Measurements from ENCODE around the gene NOS1AP.

NOS1AP gene

DNA sequence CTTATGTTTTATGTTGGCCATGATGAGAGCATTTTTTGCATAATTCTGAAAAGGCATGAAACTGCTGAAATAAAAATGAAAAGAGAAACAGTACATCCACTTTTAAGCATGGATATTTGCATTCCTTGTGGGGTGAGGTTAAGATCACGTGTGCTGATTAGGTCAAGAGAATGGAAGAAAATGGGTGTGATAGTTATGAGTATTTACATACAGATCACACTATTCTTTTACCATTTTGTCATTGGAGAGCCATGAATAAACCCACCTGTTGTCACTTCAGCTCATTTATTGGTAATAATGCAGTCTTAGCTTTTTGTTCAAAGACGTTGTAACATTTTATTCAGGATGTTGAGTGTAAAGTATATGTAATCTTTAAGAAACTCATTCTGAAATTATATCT lies 153.2 kb downstream of the NOS1AP start:
- H3K4me3 ChIP-seq (ENCODE audit: low read length) = no peak overlapping the region
- H3K9ac ChIP-seq (ENCODE audit: low read depth, low read length) = no peak overlapping the region
- no peaks in the 10 kb centered on the region for H3K9me3 ChIP-seq (ENCODE audit: insufficient read depth, low read depth, low read length)
- H3K27me3 ChIP-seq (ENCODE audit: insufficient read depth, low read length) = no peaks in the 10 kb centered on the region
- 60% methylated on average over 1 of the region's 2 CpGs for WGBS
- H3K27ac ChIP-seq (ENCODE audit: low read depth, low read length) = no peak overlapping the region
- peaks cover 79% of the 10 kb centered on the region for H3K4me1 ChIP-seq (ENCODE audit: insufficient read depth, low read length)
- H3K36me3 ChIP-seq (ENCODE audit: insufficient read depth, low read length) = no peaks in the 10 kb centered on the region

DNA sequence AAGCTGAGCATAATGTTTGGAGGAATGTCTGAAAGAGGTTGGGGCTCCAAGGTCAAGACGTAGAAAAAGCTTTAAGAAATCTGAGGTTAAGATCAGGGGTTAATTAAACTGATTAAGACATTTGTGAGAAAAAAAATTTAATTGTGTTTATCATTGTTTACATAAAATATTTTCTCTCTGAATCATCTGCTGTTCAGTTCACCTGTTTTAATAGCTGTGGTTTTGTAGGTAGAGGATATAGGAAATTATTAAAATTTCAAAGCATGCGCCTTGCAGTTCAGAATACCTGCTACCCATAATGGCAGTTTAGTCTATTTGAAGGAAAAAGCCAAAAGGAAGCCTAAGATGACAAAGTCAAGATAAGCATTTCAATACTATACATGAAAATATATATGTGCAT lies 154.0 kb downstream of the NOS1AP start:
- H3K27ac ChIP-seq (ENCODE audit: low read depth, low read length) = no peak overlapping the region
- H3K4me3 ChIP-seq (ENCODE audit: low read length) = no peak overlapping the region
- no peaks in the 10 kb centered on the region for H3K9me3 ChIP-seq (ENCODE audit: insufficient read depth, low read depth, low read length)
- H3K36me3 ChIP-seq (ENCODE audit: insufficient read depth, low read length) = no peaks in the 10 kb centered on the region
- 56% methylated on average over 2 of the region's 2 CpGs for WGBS
- H3K4me1 ChIP-seq (ENCODE audit: insufficient read depth, low read length) = peaks cover 76% of the 10 kb centered on the region
- H3K27me3 ChIP-seq (ENCODE audit: insufficient read depth, low read length) = no peaks in the 10 kb centered on the region
- no peak overlapping the region for H3K9ac ChIP-seq (ENCODE audit: low read depth, low read length)

DNA sequence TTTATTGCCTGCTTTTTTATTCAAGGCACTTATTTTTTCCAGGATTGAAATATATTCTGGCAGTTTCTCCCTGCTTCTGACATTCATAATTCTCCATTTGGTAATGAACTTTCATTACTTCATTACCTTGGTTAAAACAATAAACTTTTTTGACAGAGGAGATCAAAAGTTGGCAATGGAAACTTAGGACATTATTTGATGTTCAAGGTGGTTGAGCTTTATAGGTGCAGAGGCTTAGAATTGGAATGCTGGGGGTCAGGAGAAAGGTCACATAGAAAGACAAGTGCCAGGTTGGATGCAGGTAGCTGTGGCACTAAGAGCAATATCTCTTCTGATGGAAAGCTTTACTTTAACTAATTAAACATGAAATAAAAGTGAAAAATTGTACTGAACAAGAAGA lies 154.8 kb downstream of the NOS1AP start:
- Histone ChIP-seq H3K27ac (ENCODE audit: low read depth, low read length) (no peak overlapping the region), H3K9ac (ENCODE audit: low read depth, low read length) (no peak overlapping the region), H3K4me3 (ENCODE audit: low read length) (no peak overlapping the region), H3K36me3 (ENCODE audit: insufficient read depth, low read length) (no peaks in the 10 kb centered on the region), H3K4me1 (ENCODE audit: insufficient read depth, low read length) (peaks cover 68% of the 10 kb centered on the region), H3K27me3 (ENCODE audit: insufficient read depth, low read length) (no peaks in the 10 kb centered on the region), H3K9me3 (ENCODE audit: insufficient read depth, low read depth, low read length) (no peaks in the 10 kb centered on the region)

DNA sequence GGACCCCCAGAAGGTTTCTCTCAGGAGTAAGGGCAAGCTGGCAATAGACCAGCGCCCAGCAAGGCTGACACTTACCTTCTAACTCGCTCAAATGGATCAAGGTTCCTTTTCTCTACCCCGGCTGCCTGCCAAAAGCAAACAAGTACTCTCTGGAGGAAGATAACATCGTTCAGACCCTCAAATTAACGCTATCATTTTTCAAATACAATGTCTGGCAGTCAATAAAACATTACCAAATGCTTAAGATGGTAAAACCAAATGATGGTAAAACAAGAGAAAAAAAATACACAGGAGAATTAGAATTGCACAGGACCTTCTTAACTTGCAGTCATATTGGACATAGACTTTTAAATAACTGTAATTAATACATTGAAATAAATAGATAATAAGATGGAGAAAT lies 159.1 kb downstream of the NOS1AP start:
- no peak overlapping the region for H3K4me3 ChIP-seq (ENCODE audit: low read length)
- H3K9ac ChIP-seq (ENCODE audit: low read depth, low read length) = no peak overlapping the region
- H3K27me3 ChIP-seq (ENCODE audit: insufficient read depth, low read length) = no peaks in the 10 kb centered on the region
- 85% methylated on average over 5 of the region's 5 CpGs for WGBS
- H3K27ac ChIP-seq (ENCODE audit: low read depth, low read length) = no peak overlapping the region
- no peaks in the 10 kb centered on the region for H3K36me3 ChIP-seq (ENCODE audit: insufficient read depth, low read length)
- no peaks in the 10 kb centered on the region for H3K9me3 ChIP-seq (ENCODE audit: insufficient read depth, low read depth, low read length)
- peaks cover 63% of the 10 kb centered on the region for H3K4me1 ChIP-seq (ENCODE audit: insufficient read depth, low read length)

DNA sequence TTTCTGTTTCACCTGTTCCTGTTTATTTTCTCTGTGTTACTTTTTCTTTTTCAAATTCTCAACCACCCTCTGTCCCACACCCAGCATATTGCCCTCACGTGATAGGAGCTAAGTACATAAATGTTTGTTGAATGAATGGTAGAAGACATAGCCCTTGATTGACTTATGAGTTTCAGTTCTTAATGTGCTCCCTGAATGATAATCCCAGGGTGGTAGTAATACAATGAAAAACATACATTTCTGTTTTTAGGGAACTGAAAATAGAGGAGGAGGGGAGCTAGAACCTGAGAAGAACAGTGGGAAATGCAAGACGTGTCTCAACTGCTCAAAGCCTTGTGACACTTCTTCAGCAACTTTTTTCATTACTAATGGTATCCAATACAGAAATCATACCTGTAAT lies 160.1 kb downstream of the NOS1AP start:
- Histone ChIP-seq H3K9me3 (ENCODE audit: insufficient read depth, low read depth, low read length) (no peaks in the 10 kb centered on the region), H3K27me3 (ENCODE audit: insufficient read depth, low read length) (no peaks in the 10 kb centered on the region), H3K4me3 (ENCODE audit: low read length) (no peak overlapping the region), H3K27ac (ENCODE audit: low read depth, low read length) (peak overlapping the region; percentile 64), H3K36me3 (ENCODE audit: insufficient read depth, low read length) (no peaks in the 10 kb centered on the region), H3K9ac (ENCODE audit: low read depth, low read length) (no peak overlapping the region), H3K4me1 (ENCODE audit: insufficient read depth, low read length) (peaks cover 54% of the 10 kb centered on the region)
- WGBS = 79% methylated on average over 2 of the region's 2 CpGs

DNA sequence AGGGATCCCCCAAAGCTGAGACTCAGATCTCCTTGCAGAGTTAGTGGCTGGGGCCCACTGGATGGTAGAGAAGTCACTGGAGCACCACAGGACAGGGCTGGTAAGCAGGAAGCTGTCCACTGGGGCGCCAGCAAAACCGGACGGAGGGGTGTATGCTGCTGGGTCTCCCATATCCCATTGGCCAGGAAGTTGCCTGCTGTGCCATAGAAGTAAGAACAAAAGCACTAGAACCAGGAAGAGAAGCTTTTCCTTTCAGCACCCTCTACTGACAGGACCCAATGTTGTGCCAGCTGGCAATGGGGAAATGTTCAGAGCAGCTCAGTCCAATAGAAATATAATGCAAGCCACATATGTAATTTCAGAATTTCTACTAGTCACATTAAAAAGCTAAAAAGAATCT lies 160.6 kb downstream of the NOS1AP start:
- Histone ChIP-seq H3K9ac (ENCODE audit: low read depth, low read length) (no peak overlapping the region), H3K4me1 (ENCODE audit: insufficient read depth, low read length) (peaks cover 54% of the 10 kb centered on the region), H3K4me3 (ENCODE audit: low read length) (no peak overlapping the region), H3K36me3 (ENCODE audit: insufficient read depth, low read length) (no peaks in the 10 kb centered on the region), H3K9me3 (ENCODE audit: insufficient read depth, low read depth, low read length) (no peaks in the 10 kb centered on the region), H3K27ac (ENCODE audit: low read depth, low read length) (peak overlapping the region; percentile 64), H3K27me3 (ENCODE audit: insufficient read depth, low read length) (no peaks in the 10 kb centered on the region)
- 2% methylated on average over 3 of the region's 3 CpGs for WGBS

DNA sequence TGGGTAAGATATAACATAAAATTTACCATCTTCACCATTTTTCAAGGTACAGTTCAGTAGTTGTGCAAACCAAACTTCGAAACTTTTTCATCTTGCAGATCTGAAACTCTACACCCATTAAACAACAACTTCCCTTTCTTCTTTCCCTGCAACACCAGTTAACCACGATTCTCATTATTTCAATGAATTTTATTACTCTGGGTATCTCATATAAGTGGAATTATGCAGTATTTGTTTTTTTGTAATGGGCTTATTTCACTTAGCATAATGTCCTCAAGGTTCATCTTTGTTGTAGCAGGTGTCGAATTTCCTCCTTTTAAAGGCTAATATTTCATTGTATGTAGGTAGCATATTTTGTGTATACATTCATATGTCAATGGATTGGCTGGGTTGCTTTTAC lies 161.0 kb downstream of the NOS1AP start:
- WGBS = 85% methylated on average over 2 of the region's 3 CpGs
- no peaks in the 10 kb centered on the region for H3K27me3 ChIP-seq (ENCODE audit: insufficient read depth, low read length)
- H3K4me3 ChIP-seq (ENCODE audit: low read length) = no peak overlapping the region
- H3K36me3 ChIP-seq (ENCODE audit: insufficient read depth, low read length) = no peaks in the 10 kb centered on the region
- peak overlapping the region; percentile 39; the same call in 1 of the 2 replicates for H3K27ac ChIP-seq (ENCODE audit: low read depth, low read length)
- H3K9ac ChIP-seq (ENCODE audit: low read depth, low read length) = no peak overlapping the region
- no peaks in the 10 kb centered on the region for H3K9me3 ChIP-seq (ENCODE audit: insufficient read depth, low read depth, low read length)
- peaks cover 58% of the 10 kb centered on the region for H3K4me1 ChIP-seq (ENCODE audit: insufficient read depth, low read length)

DNA sequence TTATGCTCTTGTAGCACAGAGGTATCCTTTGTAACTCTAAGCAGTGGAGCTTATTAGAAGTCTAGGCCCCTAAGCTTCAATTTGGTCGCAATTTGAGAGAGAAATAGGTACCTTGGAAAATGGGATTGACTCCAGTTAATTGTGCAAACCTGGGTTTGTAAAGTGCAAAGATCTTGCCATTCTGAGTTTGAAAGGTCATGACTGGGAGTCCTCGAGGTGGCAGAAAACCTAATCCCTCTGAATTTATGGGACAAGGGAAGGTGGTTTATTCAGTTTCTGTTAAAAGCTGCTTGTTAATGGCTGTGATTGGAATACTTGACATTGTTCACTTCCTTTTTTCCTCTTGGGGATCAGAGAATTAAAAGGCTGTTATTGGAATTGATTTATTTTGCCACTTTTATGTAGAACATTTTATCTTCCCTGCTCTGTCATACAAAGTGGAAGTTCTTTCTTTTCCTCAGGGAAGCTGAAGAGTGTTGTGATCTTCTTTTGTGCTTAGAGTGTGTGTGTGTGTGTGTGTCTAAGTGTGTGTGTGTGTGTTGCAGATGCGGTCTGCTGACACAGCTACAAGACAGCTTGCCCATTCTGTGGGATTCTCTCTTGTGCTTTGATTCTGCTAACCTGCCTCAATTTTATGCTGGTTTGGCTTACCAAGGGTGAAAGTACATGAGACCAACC lies 162.7 kb downstream of the NOS1AP start:
- WGBS = 86% methylated on average over 3 of the region's 3 CpGs
- no peak overlapping the region for H3K9ac ChIP-seq (ENCODE audit: low read depth, low read length)
- H3K27ac ChIP-seq (ENCODE audit: low read depth, low read length) = no peak overlapping the region

DNA sequence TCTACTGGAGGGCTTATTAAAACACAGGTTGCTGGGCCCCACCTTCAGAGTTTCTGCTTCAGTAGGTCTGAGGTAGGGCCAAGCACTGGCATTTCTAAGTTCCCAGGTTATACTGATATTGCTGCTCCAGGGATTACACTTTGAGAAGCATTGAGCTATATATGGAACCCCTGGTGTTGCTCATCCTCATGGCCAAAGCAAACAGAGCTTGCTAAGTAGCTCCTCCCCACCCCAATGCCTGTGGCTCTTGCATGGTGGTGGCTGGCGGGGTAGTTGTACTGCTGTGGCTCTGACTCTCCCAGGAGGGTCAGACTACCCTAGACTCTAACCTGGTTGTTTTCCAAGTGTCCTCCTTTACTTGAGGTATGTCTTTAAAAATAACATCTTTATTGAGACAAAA lies 163.6 kb downstream of the NOS1AP start:
- Histone ChIP-seq H3K36me3 (ENCODE audit: insufficient read depth, low read length) (no peaks in the 10 kb centered on the region), H3K27me3 (ENCODE audit: insufficient read depth, low read length) (no peaks in the 10 kb centered on the region), H3K4me1 (ENCODE audit: insufficient read depth, low read length) (peaks cover 52% of the 10 kb centered on the region), H3K4me3 (ENCODE audit: low read length) (no peak overlapping the region), H3K9ac (ENCODE audit: low read depth, low read length) (no peak overlapping the region), H3K27ac (ENCODE audit: low read depth, low read length) (no peak overlapping the region), H3K9me3 (ENCODE audit: insufficient read depth, low read depth, low read length) (no peaks in the 10 kb centered on the region)
- 86% methylated on average over 1 of the region's 1 CpG for WGBS

More for the DNA sequence above, 162.7 kb downstream of the NOS1AP start:
- Histone ChIP-seq H3K4me3 (ENCODE audit: low read length) (no peak overlapping the region), H3K27me3 (ENCODE audit: insufficient read depth, low read length) (no peaks in the 10 kb centered on the region), H3K36me3 (ENCODE audit: insufficient read depth, low read length) (no peaks in the 10 kb centered on the region), H3K4me1 (ENCODE audit: insufficient read depth, low read length) (peaks cover 56% of the 10 kb centered on the region), H3K9me3 (ENCODE audit: insufficient read depth, low read depth, low read length) (no peaks in the 10 kb centered on the region)

DNA sequence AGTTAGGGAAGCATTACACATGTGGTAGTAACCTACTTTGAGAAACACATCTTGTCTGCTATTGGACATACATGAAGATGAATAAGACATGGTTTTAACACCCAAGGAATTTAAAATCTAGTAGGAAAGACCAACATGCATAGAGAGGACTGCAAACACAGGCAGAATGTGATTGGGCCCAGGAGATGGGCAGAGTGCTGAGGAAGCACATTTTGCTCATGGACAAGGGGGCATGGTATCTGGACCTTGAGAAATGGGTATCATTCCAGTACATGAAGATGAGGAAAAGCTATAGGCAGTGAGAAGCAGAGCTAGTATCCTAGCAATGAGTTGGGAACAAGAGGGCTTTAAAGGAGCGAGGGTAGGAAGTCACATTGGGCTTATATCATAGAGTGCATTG lies 164.4 kb downstream of the NOS1AP start:
- no peaks in the 10 kb centered on the region for H3K36me3 ChIP-seq (ENCODE audit: insufficient read depth, low read length)
- H3K9me3 ChIP-seq (ENCODE audit: insufficient read depth, low read depth, low read length) = no peaks in the 10 kb centered on the region
- 92% methylated on average over 1 of the region's 1 CpG for WGBS
- peaks cover 52% of the 10 kb centered on the region for H3K4me1 ChIP-seq (ENCODE audit: insufficient read depth, low read length)
- H3K27ac ChIP-seq (ENCODE audit: low read depth, low read length) = no peak overlapping the region
- H3K4me3 ChIP-seq (ENCODE audit: low read length) = no peak overlapping the region
- no peaks in the 10 kb centered on the region for H3K27me3 ChIP-seq (ENCODE audit: insufficient read depth, low read length)
- H3K9ac ChIP-seq (ENCODE audit: low read depth, low read length) = no peak overlapping the region

DNA sequence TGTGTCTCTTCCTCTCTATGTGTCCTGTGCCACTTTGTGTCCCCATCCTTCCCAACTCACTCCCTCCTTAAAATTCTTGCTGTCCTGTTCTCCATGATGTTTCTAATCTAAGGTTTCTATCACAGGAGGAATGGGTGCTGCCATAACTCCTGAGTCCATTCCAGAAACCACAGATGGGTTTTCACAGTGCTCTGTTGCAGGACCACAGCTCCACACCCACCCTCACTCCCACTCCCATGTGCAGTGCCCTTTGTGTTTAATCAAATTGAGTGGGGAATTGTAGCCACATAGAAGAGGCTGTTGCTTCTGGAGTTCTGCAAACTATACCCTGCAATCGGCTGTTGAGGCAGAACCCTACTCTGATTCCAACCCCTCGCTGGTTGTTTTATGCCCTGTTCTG lies 165.1 kb downstream of the NOS1AP start:
- Histone ChIP-seq H3K9ac (ENCODE audit: low read depth, low read length) (no peak overlapping the region), H3K27me3 (ENCODE audit: insufficient read depth, low read length) (no peaks in the 10 kb centered on the region), H3K9me3 (ENCODE audit: insufficient read depth, low read depth, low read length) (no peaks in the 10 kb centered on the region), H3K27ac (ENCODE audit: low read depth, low read length) (no peak overlapping the region), H3K4me3 (ENCODE audit: low read length) (no peak overlapping the region), H3K36me3 (ENCODE audit: insufficient read depth, low read length) (no peaks in the 10 kb centered on the region), H3K4me1 (ENCODE audit: insufficient read depth, low read length) (peaks cover 49% of the 10 kb centered on the region)
- 97% methylated on average over 2 of the region's 2 CpGs for WGBS

DNA sequence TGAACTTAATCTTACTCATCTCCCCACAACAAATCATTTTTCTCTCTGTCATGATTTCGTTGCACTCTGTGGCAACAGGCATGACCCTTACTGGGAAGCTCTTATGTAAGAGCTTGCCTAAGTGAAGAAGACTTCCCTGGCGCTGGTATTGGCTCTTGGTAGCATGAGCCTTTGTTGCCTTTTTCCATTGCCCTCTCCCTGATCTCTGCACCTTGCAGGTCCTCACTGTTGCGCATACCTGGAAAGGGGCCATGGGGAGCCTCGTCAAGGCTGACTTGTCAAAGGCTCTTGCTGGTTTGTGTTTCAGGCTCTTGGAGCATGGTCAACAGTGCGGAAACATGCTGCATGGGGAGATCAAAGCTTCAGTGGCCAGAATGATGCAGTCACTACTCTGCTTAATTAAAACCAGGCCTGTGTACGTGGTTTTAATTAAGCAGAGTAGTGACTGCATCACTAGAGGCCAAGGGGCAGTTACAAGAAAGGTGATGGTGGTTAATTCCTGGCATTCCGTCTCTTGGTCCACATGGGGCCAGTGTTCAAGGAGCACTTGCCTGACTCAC lies 165.8 kb downstream of the NOS1AP start:
- no peak overlapping the region for H3K4me3 ChIP-seq (ENCODE audit: low read length)
- H3K9ac ChIP-seq (ENCODE audit: low read depth, low read length) = no peak overlapping the region
- H3K9me3 ChIP-seq (ENCODE audit: insufficient read depth, low read depth, low read length) = no peaks in the 10 kb centered on the region
- peaks cover 43% of the 10 kb centered on the region for H3K4me1 ChIP-seq (ENCODE audit: insufficient read depth, low read length)
- no peaks in the 10 kb centered on the region for H3K36me3 ChIP-seq (ENCODE audit: insufficient read depth, low read length)
- WGBS = 82% methylated on average over 7 of the region's 7 CpGs
- no peaks in the 10 kb centered on the region for H3K27me3 ChIP-seq (ENCODE audit: insufficient read depth, low read length)
- no peak overlapping the region for H3K27ac ChIP-seq (ENCODE audit: low read depth, low read length)

All from HUES64 (cell line).